ENCODE results near the gene TNFRSF12A.
"Not testable (repeated sequence)": the region's sequence is repeated elsewhere in the genome, so short reads cannot be mapped to it uniquely, and the experiment has no call there.

DNA sequence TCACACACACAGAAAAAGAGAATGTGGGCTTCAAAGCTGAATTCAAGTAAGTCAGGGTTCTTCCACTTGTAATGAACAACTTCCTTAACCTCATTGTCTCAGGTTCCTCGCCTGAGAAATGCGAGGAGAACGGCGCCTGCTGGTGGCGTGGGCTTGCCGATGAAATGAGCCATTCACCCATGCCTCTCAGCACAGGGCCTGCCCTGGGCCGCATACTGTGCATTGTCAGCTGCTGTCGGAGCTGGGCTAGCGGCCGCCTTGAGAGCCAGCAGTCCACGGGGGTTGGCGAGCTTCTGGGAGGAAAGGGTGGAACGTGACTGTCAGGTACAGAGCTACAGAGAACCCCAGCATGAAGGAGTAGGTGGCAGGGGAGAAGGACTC, 33.2 kb downstream of the TNFRSF12A start:
- TF ChIP-seq, protein P1, sequence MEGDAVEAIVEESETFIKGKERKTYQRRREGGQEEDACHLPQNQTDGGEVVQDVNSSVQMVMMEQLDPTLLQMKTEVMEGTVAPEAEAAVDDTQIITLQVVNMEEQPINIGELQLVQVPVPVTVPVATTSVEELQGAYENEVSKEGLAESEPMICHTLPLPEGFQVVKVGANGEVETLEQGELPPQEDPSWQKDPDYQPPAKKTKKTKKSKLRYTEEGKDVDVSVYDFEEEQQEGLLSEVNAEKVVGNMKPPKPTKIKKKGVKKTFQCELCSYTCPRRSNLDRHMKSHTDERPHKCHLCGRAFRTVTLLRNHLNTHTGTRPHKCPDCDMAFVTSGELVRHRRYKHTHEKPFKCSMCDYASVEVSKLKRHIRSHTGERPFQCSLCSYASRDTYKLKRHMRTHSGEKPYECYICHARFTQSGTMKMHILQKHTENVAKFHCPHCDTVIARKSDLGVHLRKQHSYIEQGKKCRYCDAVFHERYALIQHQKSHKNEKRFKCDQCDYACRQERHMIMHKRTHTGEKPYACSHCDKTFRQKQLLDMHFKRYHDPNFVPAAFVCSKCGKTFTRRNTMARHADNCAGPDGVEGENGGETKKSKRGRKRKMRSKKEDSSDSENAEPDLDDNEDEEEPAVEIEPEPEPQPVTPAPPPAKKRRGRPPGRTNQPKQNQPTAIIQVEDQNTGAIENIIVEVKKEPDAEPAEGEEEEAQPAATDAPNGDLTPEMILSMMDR (IDR thresholded peaks at IDR 0.05) = not testable (repeated sequence)
- not testable (repeated sequence) for TF ChIP-seq EP300, POLR2AphosphoS5 (IDR thresholded peaks at IDR 0.05)
